Measurements from ENCODE around the gene PSMB3.

The PSMB3 gene

DNA sequence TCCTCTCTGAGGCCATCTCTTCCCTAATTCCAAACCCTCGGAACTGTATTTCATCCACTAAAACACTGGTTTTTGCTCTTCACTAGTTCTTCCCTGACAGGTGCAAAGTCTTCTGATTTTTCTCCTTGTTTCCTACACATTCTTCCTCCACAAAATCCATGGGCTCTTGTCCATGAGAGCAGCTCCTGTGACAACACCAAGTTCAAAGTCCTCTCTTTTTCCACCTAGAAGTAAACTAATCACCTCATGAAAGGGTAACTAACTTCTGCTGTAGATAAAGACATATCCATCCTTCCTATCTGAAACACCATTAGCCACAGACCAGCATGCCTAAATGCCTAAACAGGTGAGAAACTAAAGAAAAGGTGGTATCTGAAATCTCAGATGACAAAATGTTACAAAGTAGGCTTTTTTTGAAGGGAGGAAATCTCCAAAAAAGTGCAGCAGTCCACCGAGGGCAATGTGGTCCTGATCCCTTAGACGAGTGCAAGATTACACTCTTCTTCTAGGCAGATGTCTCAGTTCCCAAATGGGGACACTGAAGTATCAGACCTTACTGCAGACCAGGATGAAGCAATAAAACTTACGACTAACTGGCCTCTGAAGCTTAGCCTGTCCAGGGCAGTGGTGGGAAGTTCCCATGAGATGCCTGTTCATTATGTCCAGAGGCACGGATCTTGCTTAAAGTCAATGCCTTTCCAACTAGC is 44.1 kb downstream of the PSMB3 start:
- DNase-seq (ENCODE audit: low read depth) = no peak

- no peak for DNase-seq (ENCODE audit: low read depth)
These were observed 44.6 kb downstream of the PSMB3 start for GRCh38 chr17:38797158-38797490.

DNA sequence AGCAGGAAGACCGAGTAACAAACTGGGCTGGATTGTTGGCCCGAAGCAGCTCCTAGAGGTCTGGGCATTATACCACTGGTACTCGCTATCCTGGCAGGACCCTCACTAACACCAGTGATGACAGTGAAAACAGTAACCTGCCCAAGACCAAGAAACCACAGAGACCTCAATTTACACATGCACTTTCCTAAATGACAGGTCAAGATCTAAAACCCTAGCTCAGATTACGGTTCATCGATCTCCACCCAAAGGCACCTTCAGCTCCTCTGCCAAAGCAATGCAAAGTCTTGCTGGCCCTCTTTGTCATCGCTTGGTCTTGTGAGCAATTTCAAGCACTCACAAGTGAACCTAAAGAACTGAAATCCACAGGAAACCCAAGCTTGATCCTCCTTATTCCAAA is 45.3 kb downstream of the PSMB3 start:
- DNase-seq (ENCODE audit: low read depth) = no peak

DNA sequence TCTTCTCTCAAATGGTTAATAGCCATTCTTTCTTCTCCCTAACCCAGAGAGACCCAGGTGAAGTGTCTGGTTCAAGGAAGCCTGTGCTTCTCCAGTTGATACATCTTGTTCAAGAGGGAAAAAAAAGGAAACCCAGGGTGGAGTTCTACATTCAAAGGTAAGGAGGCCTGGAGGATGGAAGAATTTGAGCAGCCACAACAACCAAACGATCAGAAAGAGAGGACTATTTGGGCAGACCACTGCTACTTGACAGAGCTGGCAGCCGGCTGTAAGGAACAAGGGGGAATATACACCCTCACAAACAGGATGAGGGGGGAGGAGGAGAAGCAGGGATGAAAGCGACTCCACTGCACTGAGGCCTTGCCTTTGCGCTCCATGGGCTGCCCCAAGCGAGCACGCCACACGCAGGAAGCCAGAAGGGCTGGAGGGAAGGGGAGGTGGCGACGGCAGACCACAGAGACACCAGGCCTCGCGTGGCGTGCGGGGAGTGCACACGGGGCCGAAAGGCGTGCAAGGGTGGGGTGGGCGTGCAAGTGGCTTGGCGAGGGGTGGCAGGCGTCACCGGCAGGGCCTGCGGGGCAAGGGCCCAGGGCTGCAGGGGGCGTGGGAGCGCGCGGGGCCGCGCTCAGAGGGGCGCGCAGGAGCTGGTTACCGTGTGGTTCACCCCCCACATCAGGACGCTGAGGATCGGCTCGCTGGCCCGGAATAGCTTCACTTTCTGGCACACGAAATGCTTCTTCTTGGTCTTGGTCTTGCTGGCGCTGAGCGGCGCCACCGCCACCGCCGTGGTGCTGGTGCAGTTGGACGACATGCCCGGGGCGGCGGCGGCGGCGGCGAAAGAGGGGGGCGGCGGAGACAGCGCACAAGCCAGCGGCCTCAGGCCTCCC is 46.3 kb downstream of the PSMB3 start:
- no peak for DNase-seq (ENCODE audit: low read depth)

DNA sequence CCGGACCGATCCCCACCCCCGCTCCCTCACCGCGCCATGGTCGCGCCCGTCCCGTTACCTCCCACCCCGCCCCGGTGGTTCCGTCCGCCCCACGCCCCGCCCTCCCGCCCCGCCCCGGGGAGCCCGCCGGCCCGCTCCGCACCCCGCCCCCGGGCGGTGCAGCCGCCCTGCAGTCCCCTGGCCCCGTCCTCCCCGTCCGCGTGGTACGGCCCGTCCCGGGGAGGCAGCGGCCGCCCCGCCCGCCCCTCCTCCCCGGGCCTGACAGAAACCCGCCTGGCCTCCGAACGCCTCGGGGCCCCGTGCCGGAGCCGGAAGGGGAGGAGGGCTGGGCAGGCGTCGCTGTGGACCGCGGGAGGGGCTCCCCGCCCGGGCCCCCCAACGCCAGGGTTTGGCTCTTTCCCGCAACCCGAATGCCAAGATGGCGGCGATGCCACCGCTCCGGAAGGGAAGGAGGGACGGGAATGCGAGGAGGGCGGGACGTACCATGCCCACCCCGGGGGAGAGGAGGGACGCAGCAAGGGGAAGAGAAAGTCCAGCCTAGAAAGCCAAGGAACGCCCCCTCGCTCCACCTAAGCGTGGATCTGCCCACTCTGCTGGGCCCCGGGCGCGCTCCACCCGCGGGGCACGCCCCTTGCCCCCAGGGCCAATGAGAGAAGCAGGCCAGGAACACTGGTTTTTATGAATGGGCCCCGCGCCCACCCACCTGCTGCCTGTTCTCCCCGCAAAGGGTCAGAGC is 47.1 kb downstream of the PSMB3 start, which contains the start of gene PIP4K2B:
TSS of gene PIP4K2B (minus strand) at position 56 of the 736 bp plus-strand sequence. CDS start 132 bp downstream, outside the sequence.
- DNase-seq (ENCODE audit: low read depth) = peak; percentile 78

- no peak for DNase-seq (ENCODE audit: low read depth)
These were observed 47.8 kb downstream of the PSMB3 start for GRCh38 chr17:38800237-38800760.

- no peak for DNase-seq (ENCODE audit: low read depth)
These were observed 57.3 kb downstream of the PSMB3 start for GRCh38 chr17:38809828-38810227.

Measured in stimulated activated CD8-positive, alpha-beta memory T cell treated with anti-CD3 and anti-CD28 coated beads, Interleukin-12 subunit alpha, Interleukin-12 subunit beta, amount 100 ng/mL, for 4 hours (primary cell).